Lung (tissue), 12 donors: ENCODE results near the gene NBAS. TPM values are rescaled to one million over a fixed set of nuclear protein-coding genes. Genes with fewer than 3 reads are reported as not detected.

Experiments
- ATAC-seq: fragments of 200-7000 bp; cut with Tn5 transposase; one replicate; pipeline ENCODE4 v1.9.1; 2020; ENCODE audit warnings: moderate number of reproducible peaks; ENCODE audit not compliant: insufficient read depth, low FRiP score
- DNase-seq, 3 donors: peaks; one replicate each; pipeline ENCODE4 v3.0.0-alpha.2; 2013 to 2017
- H3K27ac ChIP-seq, 2 donors: one replicate each; pipeline ENCODE4 v1.5.1; 2013; ENCODE audit warnings: mild to moderate bottlenecking in 2 of 2, moderate library complexity in 2 of 2, control low read depth in 1 of 2, inconsistent platforms in 1 of 2, low read depth in 1 of 2, low read length in 1 of 2
- H3K27me3 ChIP-seq, 3 donors: one replicate each; pipeline ENCODE4 v1.5.1; 2013; ENCODE audit warnings: low read length in 2 of 3; ENCODE audit not compliant: control insufficient read depth in 3 of 3, insufficient read depth in 3 of 3
- H3K36me3 ChIP-seq, 4 donors: one replicate each; pipeline ENCODE4 v1.5.1; 2013; ENCODE audit warnings: low read length in 4 of 4, mild to moderate bottlenecking in 1 of 4, moderate library complexity in 1 of 4; ENCODE audit not compliant: control insufficient read depth in 4 of 4, insufficient read depth in 4 of 4
- H3K4me1 ChIP-seq, 5 donors: one replicate each; pipeline ENCODE4 v1.5.1; 2013; ENCODE audit warnings: low read length in 5 of 5, mild to moderate bottlenecking in 2 of 5, moderate library complexity in 1 of 5; ENCODE audit not compliant: control insufficient read depth in 5 of 5, insufficient read depth in 5 of 5
- H3K4me3 ChIP-seq: one replicate; pipeline ENCODE4 v1.5.1; 2013; ENCODE audit warnings: mild to moderate bottlenecking, control low read depth, moderate library complexity
- H3K9ac ChIP-seq, 2 donors: one replicate each; pipeline ENCODE4 v1.5.1; 2013; ENCODE audit warnings: low read length in 2 of 2, control low read depth in 1 of 2; ENCODE audit not compliant: insufficient read depth in 1 of 2
- H3K9me3 ChIP-seq, 4 donors: one replicate each; pipeline ENCODE4 v1.5.1; 2013; ENCODE audit warnings: low read length in 3 of 4, mild to moderate bottlenecking in 1 of 4, moderate library complexity in 1 of 4; ENCODE audit not compliant: control insufficient read depth in 4 of 4, insufficient read depth in 3 of 4
- WGBS, 2 donors: extraction: QIAGEN DNeasy Blood & Tissue Kit; methylation state at CpG; one replicate each; pipeline ENCODE4 v1.1.7; 2013; 5-methylcytosine and 5-hydroxymethylcytosine counted together
- polyA plus RNA-seq, 2 donors: library from polyadenylated mRNA; stranded (reverse); fragments of 200-250 nt; gene quantifications; one replicate each; pipeline ENCODE4 v1.2.1, GENCODE V29; 2013
- total RNA-seq, 2 donors: library from RNA; depleted of rRNA in 1 of 2; stranded (reverse); fragments of >200 nt in 1 of 2; gene quantifications; one replicate each; pipeline ENCODE4 v1.2.1, GENCODE V29; 2014 to 2021
- TF ChIP-seq, protein P1 (sequence below): IDR thresholded peaks from 2 replicates; pipeline ENCODE4 v1.5.1; 2012; ENCODE audit warnings: mild to moderate bottlenecking; ENCODE audit errors: control extremely low read depth, extremely low read depth
- donor health status: control.
- donor health status: control.
- donor health status: Bipolar disorder and iron deficiency.
- donor health status: healthy.
- donor health status: DM: yes; HTN: yes; CAD: no.

NBAS gene
- total and polyA plus RNA-seq, 4 donors, result 15.6 to 61.3 (median 35.4) TPM

DNA sequence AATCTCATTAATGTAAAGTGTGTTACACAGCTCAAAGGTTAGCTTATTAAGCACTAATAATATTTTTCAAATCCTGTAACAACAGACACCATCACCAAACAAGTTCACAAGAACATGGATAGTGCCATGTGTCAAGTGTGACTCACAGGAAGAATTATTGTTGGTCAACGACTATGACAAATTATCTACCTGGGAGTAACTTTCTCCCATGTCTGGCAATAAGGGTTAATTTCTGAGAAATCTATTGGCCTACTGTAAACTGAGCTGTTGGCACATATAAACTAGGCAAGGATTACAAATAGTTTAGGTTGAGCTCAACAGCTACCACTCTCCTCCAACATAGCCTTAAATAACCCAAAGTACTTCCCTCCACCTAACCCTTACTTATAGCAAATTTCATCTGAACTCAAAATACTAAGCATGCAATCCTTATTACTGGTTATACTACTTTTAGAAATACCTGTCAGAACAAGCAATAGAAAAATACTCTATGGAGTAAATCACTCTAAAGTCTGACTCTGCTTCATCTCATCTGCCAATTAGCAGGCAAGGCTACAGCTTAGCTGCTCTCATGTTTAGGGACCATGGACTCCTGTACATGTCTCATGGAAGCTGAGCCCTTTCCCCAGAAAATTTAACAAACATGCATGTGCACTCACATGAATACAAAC lies 223.0 kb downstream of the NBAS start:
- TF ChIP-seq, protein P1, sequence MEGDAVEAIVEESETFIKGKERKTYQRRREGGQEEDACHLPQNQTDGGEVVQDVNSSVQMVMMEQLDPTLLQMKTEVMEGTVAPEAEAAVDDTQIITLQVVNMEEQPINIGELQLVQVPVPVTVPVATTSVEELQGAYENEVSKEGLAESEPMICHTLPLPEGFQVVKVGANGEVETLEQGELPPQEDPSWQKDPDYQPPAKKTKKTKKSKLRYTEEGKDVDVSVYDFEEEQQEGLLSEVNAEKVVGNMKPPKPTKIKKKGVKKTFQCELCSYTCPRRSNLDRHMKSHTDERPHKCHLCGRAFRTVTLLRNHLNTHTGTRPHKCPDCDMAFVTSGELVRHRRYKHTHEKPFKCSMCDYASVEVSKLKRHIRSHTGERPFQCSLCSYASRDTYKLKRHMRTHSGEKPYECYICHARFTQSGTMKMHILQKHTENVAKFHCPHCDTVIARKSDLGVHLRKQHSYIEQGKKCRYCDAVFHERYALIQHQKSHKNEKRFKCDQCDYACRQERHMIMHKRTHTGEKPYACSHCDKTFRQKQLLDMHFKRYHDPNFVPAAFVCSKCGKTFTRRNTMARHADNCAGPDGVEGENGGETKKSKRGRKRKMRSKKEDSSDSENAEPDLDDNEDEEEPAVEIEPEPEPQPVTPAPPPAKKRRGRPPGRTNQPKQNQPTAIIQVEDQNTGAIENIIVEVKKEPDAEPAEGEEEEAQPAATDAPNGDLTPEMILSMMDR, result no peak
- no peak for DNase-seq

DNA sequence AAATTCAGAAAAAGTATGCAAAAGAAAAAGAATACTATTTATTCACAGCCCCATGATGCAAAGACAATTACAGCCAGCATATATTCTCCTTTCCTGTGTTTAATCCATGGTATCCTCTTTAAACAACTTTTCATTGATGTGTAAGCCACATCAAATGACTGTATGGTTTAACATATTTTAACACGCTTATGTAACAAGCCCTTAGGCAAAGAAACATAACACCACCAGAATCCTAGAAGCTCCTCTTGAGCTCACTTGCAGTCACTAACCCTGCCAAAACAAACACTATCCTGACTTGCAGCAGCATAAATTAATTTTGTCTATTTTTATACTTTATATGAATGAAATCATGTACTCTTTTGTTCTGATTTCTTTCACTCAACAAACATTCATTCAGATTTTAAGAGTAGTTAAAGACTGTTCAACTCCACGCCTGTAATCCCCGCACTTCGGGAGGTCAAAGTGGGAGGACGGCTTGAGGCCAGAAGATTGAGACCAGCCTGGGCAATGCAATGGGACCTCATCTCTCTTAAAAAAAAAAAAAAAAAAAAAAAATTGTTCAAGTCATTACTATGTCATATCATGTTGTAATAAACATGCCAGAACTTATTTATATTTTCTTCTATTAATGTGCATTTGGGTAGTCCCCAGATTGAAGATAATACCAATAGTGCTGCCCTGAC lies 226.3 kb downstream of the NBAS start:
- TF ChIP-seq, protein P1, result no peak
- H3K27ac ChIP-seq, result no peak overlapping the region
- peak; percentile 17 to 64 (median 24) for DNase-seq

More for the DNA sequence above, 223.0 kb downstream of the NBAS start:
- no peaks in the 10 kb centered on the region for H3K9me3 ChIP-seq
- H3K27me3 ChIP-seq, result no peaks in the 10 kb centered on the region
- no peak overlapping the region for H3K9ac ChIP-seq
- WGBS, 2 donors, result 85 to 97% methylated on average over 1 of the region's 1 CpG
- H3K4me3 ChIP-seq, result no peak overlapping the region
- H3K4me1 ChIP-seq, result no peaks in the 10 kb centered on the region
- no peak for ATAC-seq
- H3K36me3 ChIP-seq, result peaks cover 0 to 6% (median 1%) of the 10 kb centered on the region in 4 donors
- H3K27ac ChIP-seq, result no peak overlapping the region

DNA sequence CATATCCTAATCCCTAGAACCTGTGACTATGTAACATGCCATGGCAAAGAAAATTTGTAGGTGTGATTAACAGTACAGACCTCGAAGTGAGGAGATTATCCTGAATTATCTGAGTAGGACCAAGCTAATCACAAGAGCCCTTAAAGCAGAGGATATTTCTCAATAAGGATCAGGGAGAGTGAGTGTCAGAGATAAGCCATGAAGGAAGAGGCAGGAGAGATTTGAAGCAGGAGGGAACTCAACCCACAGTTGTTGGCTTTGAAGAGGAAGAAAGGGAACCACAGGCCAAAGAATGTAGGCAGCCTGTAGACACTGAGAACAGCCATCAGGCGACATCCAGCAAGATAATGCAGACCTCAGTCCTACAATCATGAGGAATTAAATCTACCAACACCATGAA lies 229.3 kb downstream of the NBAS start:
- Histone ChIP-seq H3K36me3 (peaks cover 2 to 19% (median 14%) of the 10 kb centered on the region in 4 donors), H3K27ac (no peak overlapping the region), H3K9ac (no peak overlapping the region), H3K9me3 (no peaks in the 10 kb centered on the region), H3K4me1 (no peaks in the 10 kb centered on the region), H3K4me3 (no peak overlapping the region), H3K27me3 (no peaks in the 10 kb centered on the region)
- TF ChIP-seq, protein P1, result no peak
- ATAC-seq (no peak), DNase-seq (no peak)
- 71 to 76% methylated on average over 2 of the region's 2 CpGs for WGBS, 2 donors

More for the DNA sequence above, 226.3 kb downstream of the NBAS start:
- Histone ChIP-seq H3K9ac (no peak overlapping the region), H3K9me3 (no peaks in the 10 kb centered on the region), H3K4me3 (no peak overlapping the region), H3K4me1 (no peaks in the 10 kb centered on the region), H3K36me3 (peaks cover 0 to 7% (median 7%) of the 10 kb centered on the region in 4 donors), H3K27me3 (no peaks in the 10 kb centered on the region)
- 68 to 89% methylated on average over 5 of the region's 5 CpGs for WGBS, 2 donors
- no peak for ATAC-seq
